Neuronal stem cell (in vitro differentiated cells): Measurements from ENCODE around the gene NOS1AP.
"Not testable (repeated sequence)": the region's sequence is repeated elsewhere in the genome, so short reads cannot be mapped to it uniquely, and the experiment has no call there.

ENCODE experiments used
- DNase-seq: peaks from one replicate; pipeline ENCODE4 v3.0.0-alpha.2; 2013; ENCODE audit warnings: low spot score
- H2AFZ ChIP-seq: one replicate; pipeline ENCODE4 v1.6.1; 2013; ENCODE audit warnings: mild to moderate bottlenecking, low read length, inconsistent platforms
- H2AK5ac ChIP-seq: 2 replicates; pipeline ENCODE4 v1.6.1; 2013; ENCODE audit warnings: low read depth, mild to moderate bottlenecking, inconsistent platforms, low read length, moderate library complexity, mixed read lengths
- H2BK120ac ChIP-seq: 2 replicates; pipeline ENCODE4 v1.6.1; 2013; ENCODE audit warnings: low read depth, mild to moderate bottlenecking, inconsistent platforms, low read length, moderate library complexity, mixed read lengths
- H2BK12ac ChIP-seq: one replicate; pipeline ENCODE4 v1.6.1; 2013; ENCODE audit warnings: low read length, inconsistent platforms
- H2BK15ac ChIP-seq: 2 replicates; pipeline ENCODE4 v1.6.1; 2013; ENCODE audit warnings: mild to moderate bottlenecking, low read length, inconsistent platforms, mixed read lengths
- H2BK5ac ChIP-seq: one replicate; pipeline ENCODE4 v1.6.1; 2013; ENCODE audit warnings: inconsistent platforms, mild to moderate bottlenecking, low read length, moderate library complexity
- H3K14ac ChIP-seq: one replicate; pipeline ENCODE4 v1.6.1; 2013; ENCODE audit warnings: low read length, inconsistent platforms
- H3K18ac ChIP-seq: 2 replicates; pipeline ENCODE4 v1.6.1; 2013; ENCODE audit warnings: low read length, inconsistent platforms
- H3K23ac ChIP-seq: 2 replicates; pipeline ENCODE4 v1.6.1; 2013; ENCODE audit warnings: low read depth, mild to moderate bottlenecking, mixed read lengths, low read length, inconsistent platforms; ENCODE audit not compliant: poor library complexity
- H3K27ac ChIP-seq: replicated peaks from 3 replicates; pipeline ENCODE4 v1.5.1; 2013; ENCODE audit warnings: low read length, inconsistent platforms
- H3K27me3 ChIP-seq, 3 experiments: 2 replicates each; pipeline ENCODE4 v1.6.1; 2013; ENCODE audit warnings: low read length in 3 of 3, mild to moderate bottlenecking in 2 of 3, inconsistent platforms in 1 of 3, low read depth in 1 of 3, mixed read lengths in 1 of 3, moderate library complexity in 1 of 3; ENCODE audit not compliant: control insufficient read depth in 3 of 3, insufficient read depth in 3 of 3
- H3K36me3 ChIP-seq, 2 donors: replicated peaks in 1 of 2; 2 replicates each; pipeline ENCODE4 v1.6.1; 2013; ENCODE audit warnings: low read length in 2 of 2; ENCODE audit not compliant: control insufficient read depth in 2 of 2, insufficient read depth in 2 of 2
- H3K4ac ChIP-seq: 2 replicates; pipeline ENCODE4 v1.6.1; 2013; ENCODE audit warnings: inconsistent platforms, mild to moderate bottlenecking, low read length, moderate library complexity
- H3K4me1 ChIP-seq, 2 donors: 1 replicate in 1 of 2; 2 replicates in 1 of 2; pipeline ENCODE4 v1.6.1; 2013; ENCODE audit warnings: low read length in 2 of 2, low read depth in 1 of 2; ENCODE audit not compliant: control insufficient read depth in 2 of 2, insufficient read depth in 1 of 2
- H3K4me2 ChIP-seq: one replicate; pipeline ENCODE4 v1.6.1; 2013; ENCODE audit warnings: mild to moderate bottlenecking, low read length, inconsistent platforms; ENCODE audit not compliant: insufficient read depth, poor library complexity, severe bottlenecking
- H3K4me3 ChIP-seq, 2 donors: 2 replicates each; pipeline ENCODE4 v1.5.1; 2013; ENCODE audit warnings: low read length in 2 of 2, mild to moderate bottlenecking in 2 of 2, inconsistent platforms in 1 of 2, moderate library complexity in 1 of 2
- H3K79me1 ChIP-seq: one replicate; pipeline ENCODE4 v1.6.1; 2013; ENCODE audit warnings: low read depth, mild to moderate bottlenecking, inconsistent platforms, low read length, moderate library complexity
- H3K9ac ChIP-seq: one replicate; pipeline ENCODE4 v1.6.1; 2013; ENCODE audit warnings: mild to moderate bottlenecking, low read depth, low read length, inconsistent platforms; ENCODE audit not compliant: poor library complexity
- H3K9me3 ChIP-seq, 2 donors: replicated peaks in 1 of 2; 2 replicates each; pipeline versions ENCODE3 to v1.6.1; 2013; ENCODE audit warnings: low read length in 2 of 2, mild to moderate bottlenecking in 2 of 2, inconsistent platforms in 1 of 2, low read depth in 1 of 2, mixed read lengths in 1 of 2, moderate library complexity in 1 of 2; ENCODE audit not compliant: control insufficient read depth in 2 of 2, insufficient read depth in 1 of 2
- H4K8ac ChIP-seq: one replicate; pipeline ENCODE4 v1.6.1; 2013; ENCODE audit warnings: low read depth, mild to moderate bottlenecking, inconsistent platforms, low read length, moderate library complexity
- H4K91ac ChIP-seq: one replicate; pipeline ENCODE4 v1.6.1; 2013; ENCODE audit warnings: low read length, low read depth, mild to moderate bottlenecking, inconsistent platforms; ENCODE audit not compliant: poor library complexity
- WGBS, 2 donors: extraction: QIAGEN DNeasy Blood & Tissue Kit; methylation state at CpG; one replicate each; pipeline ENCODE4 v1.1.7; 2013; ENCODE audit warnings: missing lambda C conversion rate in 2 of 2, mixed read lengths in 1 of 2; ENCODE audit not compliant: insufficient read length in 2 of 2, insufficient replicate concordance in 1 of 2; ENCODE audit errors: extremely low coverage in 2 of 2; 5-methylcytosine and 5-hydroxymethylcytosine counted together

The NOS1AP gene

DNA sequence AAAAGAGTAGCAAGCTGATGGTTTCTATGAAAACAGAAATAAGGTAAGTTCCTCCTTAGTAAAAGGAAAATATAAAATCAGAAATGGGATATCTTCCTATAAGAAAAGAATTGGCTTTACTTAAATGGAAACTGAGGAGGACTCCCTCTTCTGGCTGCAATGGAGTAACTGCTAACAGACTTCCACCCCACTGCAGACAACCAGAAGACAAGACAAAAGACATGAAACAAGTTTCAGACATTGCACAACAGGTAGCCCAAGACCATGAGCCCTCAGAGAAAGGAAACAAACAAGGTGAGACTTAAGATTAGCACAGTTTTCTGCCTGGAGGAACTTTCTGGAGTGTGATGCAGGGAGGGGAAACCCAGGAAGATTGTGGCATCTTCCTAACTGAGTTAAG lies 28.8 kb upstream of the NOS1AP start:
- H3K27me3 ChIP-seq: peaks cover 0 to 5% (median 0%) of the 10 kb centered on the region in 3 experiments
- no peak overlapping the region for H3K4ac ChIP-seq
- no peak overlapping the region for H2AK5ac ChIP-seq
- no peak overlapping the region for H2BK15ac ChIP-seq
- no peak overlapping the region for H3K14ac ChIP-seq
- no peak overlapping the region for H2BK12ac ChIP-seq
- peak overlapping the region; percentile 31 for H2AFZ ChIP-seq
- DNase-seq: no peak
- H3K36me3 ChIP-seq: no peaks in the 10 kb centered on the region
- H3K9ac ChIP-seq: no peak overlapping the region
- H3K4me3 ChIP-seq: no peak overlapping the region
- no peak overlapping the region for H2BK120ac ChIP-seq
- H2BK5ac ChIP-seq: no peak overlapping the region
- no peaks in the 10 kb centered on the region for H3K79me1 ChIP-seq
- no peak overlapping the region for H3K27ac ChIP-seq
- H3K23ac ChIP-seq: no peak overlapping the region
- no peaks in the 10 kb centered on the region for H3K9me3 ChIP-seq
- H4K8ac ChIP-seq: no peak overlapping the region
- no peak overlapping the region for H3K4me2 ChIP-seq
- no peaks in the 10 kb centered on the region for H3K4me1 ChIP-seq
- H4K91ac ChIP-seq: no peak overlapping the region
- no peak overlapping the region for H3K18ac ChIP-seq

DNA sequence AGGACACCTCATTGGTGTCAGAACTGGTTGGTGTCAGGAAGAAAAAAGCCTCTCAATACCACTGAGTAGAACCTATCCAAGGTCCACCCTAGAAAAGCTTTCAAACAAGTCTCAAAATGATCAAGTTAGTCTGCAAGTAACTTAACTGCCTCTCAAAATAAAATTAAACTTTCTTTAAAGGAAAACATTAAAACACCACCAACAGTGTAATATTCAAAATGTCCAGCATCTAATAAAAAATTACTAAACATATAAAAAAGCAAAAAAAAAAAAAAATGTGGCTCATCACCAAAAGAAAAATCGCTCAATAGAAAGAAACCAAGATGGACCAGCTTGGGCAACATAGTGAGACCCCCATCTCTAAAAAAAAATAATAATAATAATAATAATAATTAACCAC lies 27.1 kb upstream of the NOS1AP start:
- H4K91ac ChIP-seq: no peak overlapping the region
- H3K79me1 ChIP-seq: no peaks in the 10 kb centered on the region
- H3K27me3 ChIP-seq: peaks cover 0 to 4% (median 0%) of the 10 kb centered on the region in 3 experiments
- H3K23ac ChIP-seq: no peak overlapping the region
- no peak overlapping the region for H2BK120ac ChIP-seq
- H2BK5ac ChIP-seq: no peak overlapping the region
- no peak overlapping the region for H3K4me2 ChIP-seq
- no peaks in the 10 kb centered on the region for H3K36me3 ChIP-seq
- H3K9me3 ChIP-seq: no peaks in the 10 kb centered on the region
- H3K18ac ChIP-seq: no peak overlapping the region
- no peak overlapping the region for H3K27ac ChIP-seq
- H3K4me1 ChIP-seq: no peaks in the 10 kb centered on the region
- no peak overlapping the region for H2AFZ ChIP-seq
- no peak overlapping the region for H2AK5ac ChIP-seq
- H2BK15ac ChIP-seq: no peak overlapping the region
- H3K9ac ChIP-seq: no peak overlapping the region
- no peak overlapping the region for H3K4ac ChIP-seq
- WGBS, 2 donors: no CpG with 5 or more reads among the region's 1 CpG
- H3K14ac ChIP-seq: no peak overlapping the region
- no peak overlapping the region for H2BK12ac ChIP-seq
- no peak overlapping the region for H4K8ac ChIP-seq
- H3K4me3 ChIP-seq: no peak overlapping the region
- DNase-seq: no peak

DNA sequence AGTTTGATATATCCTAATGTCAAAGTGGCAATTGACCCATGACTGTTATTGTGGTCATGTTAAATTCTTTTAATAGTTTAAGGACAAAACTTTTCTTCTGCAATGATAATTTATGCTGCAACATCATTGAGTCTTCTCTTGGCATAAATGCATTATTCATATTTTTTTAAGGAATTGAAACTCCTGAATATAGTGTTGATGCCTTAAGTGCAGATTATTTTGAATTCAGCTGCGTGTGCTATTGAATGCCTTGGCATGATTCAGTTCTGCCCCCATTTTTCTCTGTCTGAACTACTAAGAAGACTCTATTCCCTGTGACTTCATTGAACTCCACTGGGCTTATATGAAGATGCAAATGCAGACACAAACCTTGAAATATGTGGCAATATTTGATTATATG lies 22.6 kb upstream of the NOS1AP start:
- H3K4me1 ChIP-seq: no peaks in the 10 kb centered on the region
- H4K8ac ChIP-seq: no peak overlapping the region
- no peak overlapping the region for H2AK5ac ChIP-seq
- H3K4me2 ChIP-seq: no peak overlapping the region
- no peak overlapping the region for H2AFZ ChIP-seq
- no peak overlapping the region for H3K23ac ChIP-seq
- no peak overlapping the region for H2BK5ac ChIP-seq
- no peak overlapping the region for H2BK12ac ChIP-seq
- H4K91ac ChIP-seq: no peak overlapping the region
- no peaks in the 10 kb centered on the region for H3K36me3 ChIP-seq
- H2BK15ac ChIP-seq: no peak overlapping the region
- H3K9ac ChIP-seq: no peak overlapping the region
- DNase-seq: no peak
- H3K27ac ChIP-seq: no peak overlapping the region
- no peak overlapping the region for H3K4ac ChIP-seq
- no peak overlapping the region for H3K18ac ChIP-seq
- H3K9me3 ChIP-seq: no peaks in the 10 kb centered on the region
- no peak overlapping the region for H3K14ac ChIP-seq
- no peaks in the 10 kb centered on the region for H3K27me3 ChIP-seq
- no peaks in the 10 kb centered on the region for H3K79me1 ChIP-seq
- WGBS, 2 donors: no CpG with 5 or more reads among the region's 1 CpG
- H2BK120ac ChIP-seq: no peak overlapping the region
- H3K4me3 ChIP-seq: no peak overlapping the region

DNA sequence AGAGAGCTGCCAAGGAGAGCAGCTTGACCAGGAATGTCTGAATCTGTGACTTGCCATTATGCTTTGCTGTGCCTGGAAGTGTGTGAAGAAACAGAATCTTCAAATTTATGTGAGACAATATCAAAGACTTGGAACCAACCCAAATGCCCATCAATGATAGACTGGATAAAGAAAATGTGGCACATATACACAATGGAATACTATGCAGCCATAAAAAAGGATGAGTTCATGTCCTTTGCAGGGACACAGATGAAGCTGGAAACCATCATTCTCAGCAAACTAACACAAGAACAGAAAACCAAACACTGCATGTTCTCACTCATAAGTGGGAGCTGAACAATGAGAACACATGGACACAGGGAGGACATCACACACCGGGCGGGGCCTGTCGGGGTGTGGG lies 15.5 kb upstream of the NOS1AP start:
- not testable (repeated sequence) for H3K79me1 ChIP-seq, H3K27me3 ChIP-seq, DNase-seq, H2BK5ac ChIP-seq, H3K4me1 ChIP-seq, H3K23ac ChIP-seq, H4K8ac ChIP-seq, H2BK12ac ChIP-seq, H3K18ac ChIP-seq, H4K91ac ChIP-seq, H2BK15ac ChIP-seq, H3K4me2 ChIP-seq, H2AFZ ChIP-seq, H3K4ac ChIP-seq, H3K9ac ChIP-seq, H3K9me3 ChIP-seq, H3K36me3 ChIP-seq, H2BK120ac ChIP-seq, H3K27ac ChIP-seq, H3K4me3 ChIP-seq, H2AK5ac ChIP-seq, H3K14ac ChIP-seq
- WGBS, 2 donors: no CpG with 5 or more reads among the region's 3 CpGs
